ENCODE data around the gene FAM227A. TPM values are rescaled to one million over a fixed set of nuclear protein-coding genes. Genes with fewer than 3 reads are reported as not detected.
"Not testable (repeated sequence)": the region's sequence is repeated elsewhere in the genome, so short reads cannot be mapped to it uniquely, and the experiment has no call there.

The FAM227A gene
- total RNA-seq, 1 donor from 2014 or later = 5.8 TPM

- no peaks in the 10 kb centered on the region for H3K27me3 ChIP-seq (ENCODE audit: control insufficient read depth, insufficient read depth, low read length)
- H3K4me3 ChIP-seq (ENCODE audit: low read depth, low read length) = no peak overlapping the region
- no peak for TF ChIP-seq CTCF (IDR thresholded peaks at IDR 0.05; ENCODE audit: insufficient read depth, low read length, poor library complexity, severe bottlenecking)
- peaks cover 1% of the 10 kb centered on the region for H3K36me3 ChIP-seq (ENCODE audit: control insufficient read depth, insufficient read depth, low read length)
- no peak for DNase-seq (ENCODE audit: low read depth)
Measured at GRCh38 chr22:38618682-38619081, 37.5 kb downstream of the FAM227A start.

GRCh38 chr22:38618258-38618657 is 37.9 kb downstream of the FAM227A start:
- DNase-seq (ENCODE audit: low read depth) = no peak
- H3K36me3 ChIP-seq (ENCODE audit: control insufficient read depth, insufficient read depth, low read length) = peaks cover 1% of the 10 kb centered on the region
- no peak for TF ChIP-seq CTCF (IDR thresholded peaks at IDR 0.05; ENCODE audit: insufficient read depth, low read length, poor library complexity, severe bottlenecking)

GRCh38 chr22:38615064-38615405 is 41.2 kb downstream of the FAM227A start:
- DNase-seq (ENCODE audit: low read depth); H3K36me3 ChIP-seq (ENCODE audit: control insufficient read depth, insufficient read depth, low read length); H3K4me3 ChIP-seq (ENCODE audit: low read depth, low read length); H3K27me3 ChIP-seq (ENCODE audit: control insufficient read depth, insufficient read depth, low read length): not testable (repeated sequence)

More at GRCh38 chr22:38618258-38618657, 37.9 kb downstream of the FAM227A start:
- H3K27me3 ChIP-seq (ENCODE audit: control insufficient read depth, insufficient read depth, low read length) = no peaks in the 10 kb centered on the region
- no peak overlapping the region for H3K4me3 ChIP-seq (ENCODE audit: low read depth, low read length)

- TF ChIP-seq CTCF (IDR thresholded peaks at IDR 0.05; ENCODE audit: insufficient read depth, low read length, poor library complexity, severe bottlenecking) = no peak
- DNase-seq (ENCODE audit: low read depth) = no peak
- Histone ChIP-seq H3K27me3 (ENCODE audit: control insufficient read depth, insufficient read depth, low read length) (no peaks in the 10 kb centered on the region), H3K4me3 (ENCODE audit: low read depth, low read length) (no peak overlapping the region), H3K36me3 (ENCODE audit: control insufficient read depth, insufficient read depth, low read length) (peaks cover 1% of the 10 kb centered on the region)
Measured at GRCh38 chr22:38614332-38615063, 41.7 kb downstream of the FAM227A start.

- TF ChIP-seq CTCF (IDR thresholded peaks at IDR 0.05; ENCODE audit: insufficient read depth, low read length, poor library complexity, severe bottlenecking) = no peak
- H3K27me3 ChIP-seq (ENCODE audit: control insufficient read depth, insufficient read depth, low read length) = no peaks in the 10 kb centered on the region
- H3K36me3 ChIP-seq (ENCODE audit: control insufficient read depth, insufficient read depth, low read length) = peaks cover 1% of the 10 kb centered on the region
- no peak for DNase-seq (ENCODE audit: low read depth)
- no peak overlapping the region for H3K4me3 ChIP-seq (ENCODE audit: low read depth, low read length)
Measured at GRCh38 chr22:38613588-38613987, 42.6 kb downstream of the FAM227A start.

- H3K4me3 ChIP-seq (ENCODE audit: low read depth, low read length) = no peak overlapping the region
- TF ChIP-seq CTCF (IDR thresholded peaks at IDR 0.05; ENCODE audit: insufficient read depth, low read length, poor library complexity, severe bottlenecking) = no peak
- no peaks in the 10 kb centered on the region for H3K27me3 ChIP-seq (ENCODE audit: control insufficient read depth, insufficient read depth, low read length)
- DNase-seq (ENCODE audit: low read depth) = no peak
- H3K36me3 ChIP-seq (ENCODE audit: control insufficient read depth, insufficient read depth, low read length) = peaks cover 1% of the 10 kb centered on the region
Measured at GRCh38 chr22:38612217-38613006, 43.8 kb downstream of the FAM227A start.

Data from kidney epithelial cell (primary cell).